CD4-positive, alpha-beta T cell treated with Interleukin-2 at 100 ng/mL for 4 hours (primary cell): ENCODE results near the gene RIMS3.
"Not testable (repeated sequence)": the region's sequence is repeated elsewhere in the genome, so short reads cannot be mapped to it uniquely, and the experiment has no call there.

ENCODE experiments used
- DNase-seq: peaks from one replicate; pipeline ENCODE4 v3.0.0-alpha.2; 2020; ENCODE audit warnings: low spot score

RIMS3 gene

DNA sequence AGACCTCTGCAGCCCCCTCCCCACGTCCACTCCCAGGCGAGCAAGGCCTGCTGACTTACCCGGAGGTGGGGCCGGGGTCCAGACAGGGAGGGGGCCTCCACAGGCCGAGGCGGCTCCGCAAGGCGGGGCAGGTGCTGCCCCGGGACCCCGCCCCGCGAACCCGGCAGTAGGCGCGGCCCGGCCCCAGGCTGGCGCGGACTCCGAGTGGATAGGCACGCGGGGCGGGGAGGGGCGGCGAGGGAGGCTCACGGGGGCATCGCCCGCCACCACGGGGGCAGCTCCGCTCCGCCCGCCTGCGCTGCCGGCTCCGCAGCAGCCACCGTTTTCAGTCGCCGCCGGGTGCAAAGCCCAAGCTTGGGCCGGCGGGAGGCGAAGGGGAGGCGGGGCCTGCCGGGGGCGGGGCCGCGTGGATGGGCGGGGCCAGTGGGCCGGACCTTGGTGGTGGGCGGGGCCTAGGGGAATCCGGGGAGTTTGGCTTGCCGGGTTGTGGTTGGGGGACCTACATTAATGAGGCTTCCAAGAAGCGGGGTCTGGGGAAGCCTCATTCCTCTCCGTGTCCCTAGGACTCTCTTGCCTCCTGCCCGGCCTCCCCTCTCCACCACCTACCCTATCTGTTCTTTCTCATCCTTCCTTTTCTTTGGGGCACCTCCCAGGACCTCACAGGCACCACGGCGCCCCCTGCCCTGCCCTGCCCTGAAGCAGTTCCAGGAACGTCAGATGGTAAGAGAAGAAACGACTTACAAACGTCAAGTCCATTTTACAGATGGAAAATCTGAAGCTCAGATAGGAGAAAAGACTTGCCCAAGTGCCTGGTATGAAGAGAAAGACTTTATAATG, at the start of gene RIMS3:
Gene RIMS3, minus strand, starts transcription at position 348 of the 837 bp plus-strand sequence. CDS start 23,757 bp downstream, outside the sequence.
- DNase-seq, result peak; percentile 83

DNA sequence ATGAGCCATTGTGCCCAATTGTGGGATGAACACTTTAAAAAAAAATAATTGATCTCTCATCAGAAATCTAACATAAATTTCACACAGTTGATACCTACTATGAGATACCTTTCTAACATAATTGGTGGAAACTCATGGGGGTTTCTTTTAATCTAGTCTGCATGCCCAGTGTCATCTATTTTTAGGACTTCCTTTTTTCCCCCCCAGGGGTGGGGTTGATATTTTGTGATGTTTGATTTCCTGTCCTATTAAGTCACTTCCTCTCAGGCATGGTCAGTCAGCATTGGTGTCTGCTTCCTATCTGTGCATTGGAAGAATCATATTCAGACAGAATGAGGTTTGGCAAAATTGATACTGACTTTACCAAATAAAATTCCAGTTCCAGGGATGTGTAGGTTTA, 47.5 kb upstream of the RIMS3 start:
- DNase-seq, result peak; percentile 56

DNA sequence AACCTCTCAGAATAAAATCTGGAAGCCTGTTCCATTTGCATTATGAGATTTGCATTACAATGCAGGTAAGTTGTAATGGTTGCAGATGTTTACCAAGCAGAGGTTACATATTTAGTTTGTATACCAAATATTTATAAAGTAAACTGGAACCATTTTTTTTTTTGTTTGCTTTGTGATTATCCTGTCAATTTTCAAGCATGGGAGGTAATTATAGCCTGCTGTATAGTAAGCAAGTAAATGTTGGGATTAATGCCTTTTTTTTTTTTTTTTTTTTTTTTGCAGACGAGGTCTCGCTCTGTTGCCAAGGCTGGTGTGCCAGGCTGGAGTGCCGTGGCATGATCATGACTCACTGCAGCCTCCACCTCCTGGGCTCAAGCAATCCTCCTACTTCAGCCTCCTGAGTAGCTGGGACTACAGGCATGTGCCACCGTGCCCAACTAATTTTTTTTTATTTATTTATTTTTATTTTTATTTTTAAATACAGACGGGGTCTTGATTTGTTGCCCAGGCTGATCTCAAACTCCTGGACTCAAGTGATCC, 47.0 kb upstream of the RIMS3 start:
- no peak for DNase-seq

GRCh38 chr1:40711465-40712404, 46.3 kb upstream of the RIMS3 start:
- DNase-seq, result peak; percentile 68

- DNase-seq, result no peak
Observed at GRCh38 chr1:40710581-40711315, 45.3 kb upstream of the RIMS3 start.

DNA sequence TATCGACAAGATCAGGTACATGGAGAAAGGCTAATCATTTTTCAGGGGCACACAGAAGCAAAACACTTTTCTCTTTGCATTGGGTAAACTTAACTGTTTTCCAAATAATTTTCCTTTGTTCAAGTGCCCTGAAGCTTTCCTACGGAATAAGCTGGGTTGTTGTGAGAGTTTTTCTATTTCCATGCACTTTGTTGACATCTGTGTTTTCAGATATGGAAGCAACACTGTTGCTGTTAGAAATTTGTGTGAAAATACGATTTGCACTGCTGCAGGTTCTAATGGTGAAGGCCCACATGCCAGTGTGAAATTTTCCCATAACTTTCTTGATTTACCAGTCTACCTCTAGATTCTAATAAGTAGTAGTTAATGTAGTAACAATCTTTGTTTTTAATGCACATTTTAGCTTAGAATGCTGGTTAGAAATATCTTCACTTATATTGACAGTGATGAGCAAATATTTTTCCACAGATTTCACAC, 44.4 kb upstream of the RIMS3 start:
- no peak for DNase-seq

- DNase-seq, result peak; percentile 90
Observed at GRCh38 chr1:40709100-40709801, 43.8 kb upstream of the RIMS3 start.

GRCh38 chr1:40708750-40709099, 43.2 kb upstream of the RIMS3 start:
- peak; percentile 68 for DNase-seq

DNA sequence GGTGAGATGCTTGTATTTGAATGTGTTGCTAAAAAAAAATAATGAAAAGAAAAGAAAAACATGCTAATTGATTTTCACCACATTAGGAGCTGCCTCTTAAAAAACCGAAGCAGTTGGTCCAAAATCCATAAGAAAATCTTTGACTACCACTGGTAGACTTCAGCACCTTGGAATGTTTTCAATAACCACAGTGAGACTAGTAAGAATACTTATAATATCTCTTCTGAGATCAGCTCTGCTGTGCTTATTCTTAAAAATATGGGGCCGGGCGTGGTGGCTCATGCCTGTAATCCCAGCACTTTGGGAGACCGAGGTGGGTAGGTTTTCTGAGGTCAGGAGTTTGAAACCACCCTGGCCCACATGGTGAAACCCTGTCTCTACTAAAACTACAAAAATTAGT, 41.1 kb upstream of the RIMS3 start:
- DNase-seq, result no peak

- DNase-seq, result no peak
Observed at GRCh38 chr1:40704817-40705733, 39.6 kb upstream of the RIMS3 start.

GRCh38 chr1:40703316-40703715, 37.8 kb upstream of the RIMS3 start:
- DNase-seq, result no peak

DNA sequence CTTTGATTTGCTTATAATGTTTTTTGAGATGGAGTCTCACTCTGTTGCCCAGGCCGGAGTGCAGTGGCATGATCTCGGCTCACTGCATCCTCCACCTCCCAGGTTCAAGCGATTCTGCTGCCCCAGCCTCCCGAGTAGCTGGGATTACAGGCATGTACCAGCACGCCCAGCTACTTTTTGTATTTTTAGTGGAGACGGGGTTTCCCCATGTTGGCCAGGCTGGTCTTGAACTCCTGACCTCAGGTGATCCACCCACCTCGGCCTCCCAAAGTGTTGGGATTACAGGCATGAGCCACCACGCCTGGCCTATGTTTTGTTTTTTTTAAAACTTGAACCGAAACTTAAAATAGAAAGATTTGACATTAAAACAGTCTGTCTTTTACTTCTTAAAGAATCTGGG, 37.3 kb upstream of the RIMS3 start:
- not testable (repeated sequence) for DNase-seq

DNA sequence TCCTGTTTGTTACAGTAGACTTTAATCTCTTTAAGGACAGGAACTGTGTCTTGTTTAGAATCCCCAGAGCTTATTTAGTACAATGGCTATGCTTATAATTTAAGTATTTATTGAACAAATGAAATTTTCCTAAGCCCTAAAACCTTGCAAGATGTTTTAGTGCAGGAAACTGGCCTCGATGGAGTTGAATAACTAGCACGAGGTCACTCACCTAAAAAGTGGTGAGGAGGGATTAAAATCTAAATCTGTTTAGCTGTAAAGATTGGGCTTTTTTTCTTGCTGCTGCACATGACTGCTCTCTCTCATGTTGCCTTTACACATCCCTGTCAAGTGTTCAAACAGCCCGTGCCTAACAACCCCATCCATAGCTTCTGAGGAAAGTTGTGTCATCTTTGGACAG, 36.2 kb upstream of the RIMS3 start:
- DNase-seq, result no peak

GRCh38 chr1:40699787-40700186, 34.3 kb upstream of the RIMS3 start:
- peak; percentile 34 for DNase-seq

GRCh38 chr1:40697436-40697835, 32.0 kb upstream of the RIMS3 start:
- DNase-seq, result no peak

- DNase-seq, result no peak
Observed at GRCh38 chr1:40696294-40696693, 30.8 kb upstream of the RIMS3 start.

DNA sequence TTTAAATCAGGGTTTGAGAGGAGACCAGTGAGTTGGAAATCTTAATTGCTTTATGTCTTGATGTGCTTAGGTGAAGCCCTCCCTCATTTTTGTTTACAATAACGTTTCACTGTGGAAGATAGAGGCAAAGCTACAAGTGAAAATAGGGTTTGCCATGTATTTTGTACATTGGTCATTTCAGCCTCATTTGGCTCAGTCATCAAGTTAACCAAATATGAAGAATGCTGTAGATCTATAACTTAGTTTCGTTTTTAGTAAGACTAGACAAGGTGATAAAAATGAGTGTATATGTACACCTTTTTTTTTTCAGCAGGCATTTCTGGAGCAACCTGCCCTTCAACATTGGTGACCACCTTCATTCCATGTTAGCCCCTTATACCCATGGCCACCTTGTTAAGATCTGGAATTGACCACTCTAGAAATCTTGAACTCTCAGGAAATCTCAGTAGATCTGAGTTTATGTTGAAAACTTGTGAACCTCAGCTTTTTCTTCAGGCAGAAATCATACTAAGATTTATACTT, 28.9 kb upstream of the RIMS3 start:
- no peak for DNase-seq

DNA sequence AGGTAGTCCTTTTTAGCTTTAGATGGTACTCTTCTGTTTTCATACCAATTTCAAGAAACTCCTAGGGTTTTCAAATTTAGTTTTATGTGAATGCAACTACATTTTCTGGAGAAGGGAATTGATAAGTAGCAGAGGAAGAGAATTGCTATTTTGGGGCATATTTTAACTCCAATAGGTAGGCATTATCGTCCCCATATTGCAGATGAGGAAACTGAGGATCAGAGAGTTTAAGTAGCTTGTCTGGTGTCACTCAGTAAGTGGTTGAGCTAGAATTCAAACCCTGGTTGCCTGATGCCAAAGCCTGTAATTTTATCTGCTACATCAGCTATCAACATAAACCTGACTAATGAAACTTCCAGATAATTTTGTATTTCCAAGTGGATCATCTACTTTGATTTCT, 27.9 kb upstream of the RIMS3 start:
- DNase-seq, result no peak

- no peak for DNase-seq
Observed at GRCh38 chr1:40692429-40692895, 27.0 kb upstream of the RIMS3 start.
